ENCODE data around the gene CCNA2.
A peak's percentile ranks its signal among the peaks of the same experiment; 100 is the strongest.

The CCNA2 gene

GRCh38 chr4:121811122-121811521 is 12.6 kb downstream of the CCNA2 start:
- no peaks in the 10 kb centered on the region for H3K4me1 ChIP-seq (ENCODE audit: low read depth, poor library complexity, severe bottlenecking)
- H3K4me2 ChIP-seq: no peak overlapping the region
- H4K20me1 ChIP-seq (ENCODE audit: insufficient read depth): no peaks in the 10 kb centered on the region
- H3K36me3 ChIP-seq (ENCODE audit: insufficient read depth): peaks cover 12% of the 10 kb centered on the region; the same call in 1 of the 2 replicates
- H3K4me3 ChIP-seq (IDR thresholded peaks at IDR 0.05; ENCODE audit: insufficient read depth, low read depth, low read length): no peak overlapping the region
- no peaks in the 10 kb centered on the region for H3K27me3 ChIP-seq (ENCODE audit: insufficient read depth, low read depth)
- H2AFZ ChIP-seq (ENCODE audit: low read depth): no peak overlapping the region
- TF ChIP-seq CTCF (conservative IDR thresholded peaks at IDR 0.05; ENCODE audit: low read depth, low read length): no peak
- H3K27ac ChIP-seq: no peak overlapping the region
- H3K79me2 ChIP-seq (ENCODE audit: insufficient read depth, low read depth): no peaks in the 10 kb centered on the region; the same call in 1 of the 2 replicates
- H3K9ac ChIP-seq: no peak overlapping the region

GRCh38 chr4:121806411-121806810 is 17.3 kb downstream of the CCNA2 start:
- H3K4me3 ChIP-seq (IDR thresholded peaks at IDR 0.05; ENCODE audit: insufficient read depth, low read depth, low read length): no peak overlapping the region
- no peaks in the 10 kb centered on the region for H3K27me3 ChIP-seq (ENCODE audit: insufficient read depth, low read depth)
- H3K27ac ChIP-seq: no peak overlapping the region
- no peak overlapping the region for H3K9ac ChIP-seq
- no peak overlapping the region for H3K4me2 ChIP-seq
- H3K79me2 ChIP-seq (ENCODE audit: insufficient read depth, low read depth): peaks cover 17% of the 10 kb centered on the region; the same call in 1 of the 2 replicates
- no peaks in the 10 kb centered on the region for H4K20me1 ChIP-seq (ENCODE audit: insufficient read depth)
- H3K4me1 ChIP-seq (ENCODE audit: low read depth, poor library complexity, severe bottlenecking): peaks cover 12% of the 10 kb centered on the region
- peaks cover 9% of the 10 kb centered on the region; the same call in 1 of the 2 replicates for H3K36me3 ChIP-seq (ENCODE audit: insufficient read depth)
- H2AFZ ChIP-seq (ENCODE audit: low read depth): no peak overlapping the region
- TF ChIP-seq CTCF (conservative IDR thresholded peaks at IDR 0.05; ENCODE audit: low read depth, low read length): no peak

DNA sequence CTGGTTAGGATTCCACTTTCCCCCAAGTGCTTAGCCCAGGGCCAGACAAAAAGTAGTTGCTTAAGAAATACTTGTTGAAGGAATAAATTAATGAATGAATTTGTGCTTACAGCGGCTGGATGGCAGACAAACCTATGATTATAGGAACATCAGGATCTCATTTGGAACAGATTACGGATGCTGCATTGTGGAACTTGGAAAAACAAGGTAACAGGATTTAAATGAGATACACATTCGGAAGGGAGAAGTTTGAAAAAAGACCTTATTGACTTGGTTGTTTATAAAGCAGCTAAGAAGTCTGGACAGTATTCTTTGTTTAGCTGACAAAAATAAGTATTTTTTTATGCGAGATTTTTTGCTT is 22.0 kb downstream of the CCNA2 start:
- H4K20me1 ChIP-seq (ENCODE audit: insufficient read depth): no peaks in the 10 kb centered on the region
- H3K4me1 ChIP-seq (ENCODE audit: low read depth, poor library complexity, severe bottlenecking): peaks cover 35% of the 10 kb centered on the region
- peak overlapping the region; percentile 78 for H3K27ac ChIP-seq
- peak overlapping the region; percentile 67 for H3K4me3 ChIP-seq (IDR thresholded peaks at IDR 0.05; ENCODE audit: insufficient read depth, low read depth, low read length)
- peaks cover 9% of the 10 kb centered on the region; the same call in 1 of the 2 replicates for H3K36me3 ChIP-seq (ENCODE audit: insufficient read depth)
- H3K9ac ChIP-seq: peak overlapping the region; percentile 88
- peak overlapping the region; percentile 94 for H3K4me2 ChIP-seq
- H3K79me2 ChIP-seq (ENCODE audit: insufficient read depth, low read depth): peaks cover 19% of the 10 kb centered on the region; the same call in 1 of the 2 replicates
- no peaks in the 10 kb centered on the region for H3K27me3 ChIP-seq (ENCODE audit: insufficient read depth, low read depth)
- H2AFZ ChIP-seq (ENCODE audit: low read depth): peak overlapping the region; percentile 99
- TF ChIP-seq CTCF (conservative IDR thresholded peaks at IDR 0.05; ENCODE audit: low read depth, low read length): no peak

DNA sequence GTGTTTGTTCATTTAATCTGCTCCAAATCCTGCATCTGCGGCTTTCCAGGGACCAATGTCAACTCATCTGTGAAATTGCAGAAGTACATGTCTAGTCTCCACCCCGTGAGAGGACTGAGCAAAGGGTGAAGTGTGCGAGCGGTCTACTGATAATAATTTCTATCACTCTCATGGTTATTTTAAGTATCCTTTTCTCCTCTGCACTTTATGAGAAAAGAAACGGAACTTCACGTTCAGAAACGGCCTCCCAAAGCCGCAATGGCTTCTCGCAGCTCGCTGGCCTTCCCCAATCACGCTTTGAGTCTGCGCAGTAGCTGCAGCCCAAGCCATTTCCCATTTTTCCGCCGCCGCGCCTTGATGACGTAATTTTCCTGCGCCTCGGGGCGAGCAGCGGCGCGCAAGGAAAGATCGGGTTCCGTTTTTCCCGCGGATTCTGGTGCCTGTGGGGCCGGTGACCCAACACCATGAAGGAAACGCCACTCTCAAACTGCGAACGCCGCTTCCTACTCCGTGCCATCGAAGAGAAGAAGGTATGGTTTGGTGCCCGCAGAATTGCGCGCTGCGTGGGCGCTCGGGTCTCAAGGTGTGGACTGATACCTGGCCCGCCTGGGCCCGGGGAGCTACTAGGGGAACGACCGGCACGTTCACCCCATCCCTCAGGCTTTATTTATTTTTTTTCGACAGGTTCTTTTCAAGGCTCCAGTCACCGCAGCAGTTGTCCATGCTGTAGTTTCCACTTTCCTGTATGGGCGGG is 22.5 kb downstream of the CCNA2 start, which contains the start of gene EXOSC9:
Gene EXOSC9 (plus strand): TSS at position 363 of the 754 bp plus-strand sequence. CDS start 102 bp downstream, at position 465.
- H3K9ac ChIP-seq: peak within 1 kb of the TSS; percentile 88
- H3K4me2 ChIP-seq: peak within 1 kb of the TSS; percentile 94
- peaks cover 4% of the 10 kb centered on the region; the same call in 1 of the 2 replicates for H3K36me3 ChIP-seq (ENCODE audit: insufficient read depth)
- H3K4me1 ChIP-seq (ENCODE audit: low read depth, poor library complexity, severe bottlenecking): peaks cover 35% of the 10 kb centered on the region
- H4K20me1 ChIP-seq (ENCODE audit: insufficient read depth): no peaks in the 10 kb centered on the region
- peaks cover 19% of the 10 kb centered on the region; the same call in 1 of the 2 replicates for H3K79me2 ChIP-seq (ENCODE audit: insufficient read depth, low read depth)
- peak within 1 kb of the TSS; percentile 78 for H3K27ac ChIP-seq
- no peak for TF ChIP-seq CTCF (conservative IDR thresholded peaks at IDR 0.05; ENCODE audit: low read depth, low read length)
- H3K4me3 ChIP-seq (IDR thresholded peaks at IDR 0.05; ENCODE audit: insufficient read depth, low read depth, low read length): peak within 1 kb of the TSS; percentile 67
- H2AFZ ChIP-seq (ENCODE audit: low read depth): peak within 1 kb of the TSS; percentile 99
- no peaks in the 10 kb centered on the region for H3K27me3 ChIP-seq (ENCODE audit: insufficient read depth, low read depth)
